Activated CD8-positive, alpha-beta T cell treated with anti-CD3 and anti-CD28 coated beads, Interleukin-2, amount 10 ng/mL, durations not matched to agents 7 days and 5 days (primary cell): ENCODE data around the gene GSAP. TPM values are rescaled to one million over a fixed set of nuclear protein-coding genes. Genes with fewer than 3 reads are reported as not detected.
A peak's percentile ranks its signal among the peaks of the same experiment; 100 is the strongest.

Experiments
- ATAC-seq: fragments of 150-1000 bp; cut with Tn5 transposase; one replicate; pipeline ENCODE4 v1.10.0; 2021; ENCODE audit warnings: moderate library complexity
- CTCF ChIA-PET: fragments of 350-600 bp; sonication (Branson Sonifier 250); formaldehyde crosslinking; loops from one replicate; lab custom pipeline; 2021; ENCODE audit warnings: antibody characterized with exemption; lab: Charles Lee
- POLR2A ChIA-PET: fragments of 350-600 bp; sonication (Branson Sonifier 250); formaldehyde crosslinking; loops from one replicate; lab custom pipeline; 2021; ENCODE audit warnings: antibody characterized with exemption; lab: Charles Lee
- DNase-seq: peaks from one replicate; pipeline ENCODE4 v3.0.0-alpha.2; 2020
- H3K27ac Mint-ChIP-seq: one replicate; pipeline ENCODE4 v1.8.0; 2021; ENCODE audit warnings: mild to moderate bottlenecking, mixed read lengths
- H3K27me3 Mint-ChIP-seq: one replicate; pipeline ENCODE4 v1.8.0; 2021; ENCODE audit warnings: low read depth, mixed read lengths
- H3K36me3 Mint-ChIP-seq: one replicate; pipeline ENCODE4 v1.8.0; 2021; ENCODE audit warnings: low read depth, mixed read lengths
- H3K4me1 Mint-ChIP-seq: one replicate; pipeline ENCODE4 v1.8.0; 2021; ENCODE audit warnings: low read depth, mixed read lengths
- H3K4me3 Mint-ChIP-seq: one replicate; pipeline ENCODE4 v1.8.0; 2021; ENCODE audit warnings: mild to moderate bottlenecking, mixed read lengths
- H3K9me3 Mint-ChIP-seq: one replicate; pipeline ENCODE4 v1.8.0; 2022; ENCODE audit warnings: mixed read lengths; ENCODE audit not compliant: insufficient read depth
- total RNA-seq, 2 experiments: library from RNA; stranded (reverse); gene quantifications; one replicate each; pipeline ENCODE4 v1.2.3, GENCODE V29; 2021

GSAP gene
- total RNA-seq, 2 experiments from 2014 or later, result 2.2 to 3.9 TPM

- Mint-ChIP-seq H3K27ac (no peak overlapping the region), H3K36me3 (no peaks in the 10 kb centered on the region), H3K9me3 (no peaks in the 10 kb centered on the region), H3K4me1 (peaks cover 4% of the 10 kb centered on the region), H3K4me3 (no peak overlapping the region), H3K27me3 (peaks cover 3% of the 10 kb centered on the region)
- CTCF ChIA-PET, result interaction anchor here (1.2 kb wide), 1 partner anchor 10 kb away, joined by 3 read pairs; no protein-coding TSS in a partner anchor
- ATAC-seq (no peak), DNase-seq (no peak)
- POLR2A ChIA-PET, result no interaction called here
These were observed 33.6 kb downstream of the GSAP start for GRCh38 chr7:77382532-77382931.

GRCh38 chr7:77378584-77378983 lies 37.6 kb downstream of the GSAP start:
- H3K27ac Mint-ChIP-seq, result no peak overlapping the region
- peaks cover 2% of the 10 kb centered on the region for H3K36me3 Mint-ChIP-seq
- H3K9me3 Mint-ChIP-seq, result no peaks in the 10 kb centered on the region
- no peaks in the 10 kb centered on the region for H3K4me1 Mint-ChIP-seq
- no peak overlapping the region for H3K4me3 Mint-ChIP-seq
- no peak for DNase-seq
- ChIA-PET CTCF (no interaction called here), POLR2A (no interaction called here)
- peaks cover 3% of the 10 kb centered on the region for H3K27me3 Mint-ChIP-seq
- no peak for ATAC-seq

- Mint-ChIP-seq H3K4me3 (no peak overlapping the region), H3K27ac (no peak overlapping the region), H3K4me1 (no peaks in the 10 kb centered on the region), H3K9me3 (peaks cover 6% of the 10 kb centered on the region), H3K36me3 (peaks cover 7% of the 10 kb centered on the region), H3K27me3 (no peaks in the 10 kb centered on the region)
- DNase-seq (no peak), ATAC-seq (no peak)
- ChIA-PET CTCF (interaction anchor here (0.8 kb wide), 1 partner anchor 42 kb away, joined by 3 read pairs; no protein-coding TSS in a partner anchor), POLR2A (no interaction called here)
These were observed 45.5 kb downstream of the GSAP start for GRCh38 chr7:77370606-77371005.

- no peak for ATAC-seq
- Mint-ChIP-seq H3K36me3 (peaks cover 6% of the 10 kb centered on the region), H3K9me3 (peaks cover 6% of the 10 kb centered on the region), H3K27me3 (no peaks in the 10 kb centered on the region), H3K4me3 (no peak overlapping the region), H3K4me1 (no peaks in the 10 kb centered on the region), H3K27ac (no peak overlapping the region)
- ChIA-PET CTCF (interaction anchor here (0.6 to 1.0 kb wide), 2 partner anchors 104 to 170 kb away, joined by 3 to 4 read pairs; no protein-coding TSS in a partner anchor), POLR2A (no interaction called here)
- no peak for DNase-seq
These were observed 47.2 kb downstream of the GSAP start for GRCh38 chr7:77368974-77369373.

- Mint-ChIP-seq H3K9me3 (peaks cover 6% of the 10 kb centered on the region), H3K36me3 (peaks cover 6% of the 10 kb centered on the region), H3K27me3 (no peaks in the 10 kb centered on the region), H3K4me1 (no peaks in the 10 kb centered on the region), H3K27ac (no peak overlapping the region), H3K4me3 (no peak overlapping the region)
- DNase-seq, result no peak
- no peak for ATAC-seq
- CTCF ChIA-PET, result interaction anchor here (1.4 to 1.6 kb wide), 2 partner anchors 19 to 284 kb away, joined by 3 read pairs; no protein-coding TSS in a partner anchor
- POLR2A ChIA-PET, result no interaction called here
These were observed 48.2 kb downstream of the GSAP start for GRCh38 chr7:77367976-77368375.

GRCh38 chr7:77362905-77363304 lies 53.2 kb downstream of the GSAP start:
- ChIA-PET POLR2A (no interaction called here), CTCF (no interaction called here)
- Mint-ChIP-seq H3K4me3 (no peak overlapping the region), H3K36me3 (peaks cover 3% of the 10 kb centered on the region), H3K27ac (no peak overlapping the region), H3K9me3 (peaks cover 6% of the 10 kb centered on the region), H3K4me1 (peaks cover 5% of the 10 kb centered on the region), H3K27me3 (no peaks in the 10 kb centered on the region)
- no peak for DNase-seq
- ATAC-seq, result no peak

GRCh38 chr7:77360969-77361368 lies 55.2 kb downstream of the GSAP start:
- ChIA-PET CTCF (no interaction called here), POLR2A (no interaction called here)
- peaks cover 5% of the 10 kb centered on the region for H3K27me3 Mint-ChIP-seq
- no peak for ATAC-seq
- no peak overlapping the region for H3K27ac Mint-ChIP-seq
- no peaks in the 10 kb centered on the region for H3K9me3 Mint-ChIP-seq
- no peak overlapping the region for H3K4me3 Mint-ChIP-seq
- no peaks in the 10 kb centered on the region for H3K36me3 Mint-ChIP-seq
- DNase-seq, result no peak
- H3K4me1 Mint-ChIP-seq, result peaks cover 10% of the 10 kb centered on the region

- H3K4me3 Mint-ChIP-seq, result no peak overlapping the region
- peaks cover 5% of the 10 kb centered on the region for H3K27me3 Mint-ChIP-seq
- CTCF ChIA-PET, result no interaction called here
These were observed 56.0 kb downstream of the GSAP start for GRCh38 chr7:77360104-77360503.

GRCh38 chr7:77359599-77359998 lies 56.5 kb downstream of the GSAP start:
- CTCF ChIA-PET, result no interaction called here
- ATAC-seq (no peak), DNase-seq (no peak)
- peaks cover 5% of the 10 kb centered on the region for H3K27me3 Mint-ChIP-seq
- no peak overlapping the region for H3K4me3 Mint-ChIP-seq
- POLR2A ChIA-PET, result no interaction called here
- no peaks in the 10 kb centered on the region for H3K9me3 Mint-ChIP-seq
- H3K36me3 Mint-ChIP-seq, result no peaks in the 10 kb centered on the region
- no peak overlapping the region for H3K27ac Mint-ChIP-seq
- peaks cover 19% of the 10 kb centered on the region for H3K4me1 Mint-ChIP-seq

More at GRCh38 chr7:77360104-77360503, 56.0 kb downstream of the GSAP start:
- H3K36me3 Mint-ChIP-seq, result no peaks in the 10 kb centered on the region
- ATAC-seq (no peak), DNase-seq (no peak)
- POLR2A ChIA-PET, result no interaction called here
- no peak overlapping the region for H3K27ac Mint-ChIP-seq
- H3K4me1 Mint-ChIP-seq, result peaks cover 14% of the 10 kb centered on the region
- no peaks in the 10 kb centered on the region for H3K9me3 Mint-ChIP-seq

GRCh38 chr7:77354914-77355313 lies 61.2 kb downstream of the GSAP start:
- POLR2A ChIA-PET, result interaction anchor here (1.0 kb wide), 2 partner anchors 16 to 62 kb away, joined by 3 read pairs; no protein-coding TSS in a partner anchor
- Mint-ChIP-seq H3K27ac (no peak overlapping the region), H3K4me3 (no peak overlapping the region), H3K9me3 (no peaks in the 10 kb centered on the region), H3K36me3 (no peaks in the 10 kb centered on the region), H3K4me1 (peaks cover 59% of the 10 kb centered on the region), H3K27me3 (peaks cover 5% of the 10 kb centered on the region)
- DNase-seq (no peak), ATAC-seq (no peak)
- CTCF ChIA-PET, result interaction anchor here (2.9 kb wide), 1 partner anchor 23 kb away, joined by 15 read pairs; no protein-coding TSS in a partner anchor

- H3K9me3 Mint-ChIP-seq, result no peaks in the 10 kb centered on the region
- CTCF ChIA-PET, result interaction anchor here (2.9 kb wide), 1 partner anchor 22 kb away, joined by 15 read pairs; no protein-coding TSS in a partner anchor
- no peak overlapping the region for H3K27ac Mint-ChIP-seq
- H3K27me3 Mint-ChIP-seq, result peaks cover 5% of the 10 kb centered on the region
- POLR2A ChIA-PET, result interaction anchor here (1.0 kb wide), 2 partner anchors 15 to 62 kb away, joined by 3 read pairs; no protein-coding TSS in a partner anchor
- ATAC-seq (no peak), DNase-seq (no peak)
- H3K4me3 Mint-ChIP-seq, result peak overlapping the region; percentile 5
- H3K4me1 Mint-ChIP-seq, result peaks cover 58% of the 10 kb centered on the region
- H3K36me3 Mint-ChIP-seq, result peaks cover 2% of the 10 kb centered on the region
These were observed 61.7 kb downstream of the GSAP start for GRCh38 chr7:77354484-77354883.

GRCh38 chr7:77353911-77354310 lies 62.2 kb downstream of the GSAP start:
- no peak for ATAC-seq
- no peak for DNase-seq
- Mint-ChIP-seq H3K4me1 (peaks cover 64% of the 10 kb centered on the region), H3K4me3 (no peak overlapping the region), H3K27me3 (peaks cover 5% of the 10 kb centered on the region), H3K9me3 (no peaks in the 10 kb centered on the region), H3K36me3 (peaks cover 2% of the 10 kb centered on the region), H3K27ac (peak overlapping the region; percentile 32)
- POLR2A ChIA-PET, result interaction anchor here (1.0 kb wide), 1 partner anchor 63 kb away, joined by 3 read pairs; no protein-coding TSS in a partner anchor
- CTCF ChIA-PET, result interaction anchor here (0.7 to 2.9 kb wide), 2 partner anchors 22 to 51 kb away, joined by 4 to 15 read pairs; no protein-coding TSS in a partner anchor
